Thyroid gland (tissue), 4 donors: ENCODE measurements around the gene MYCL.

Experiments used
- POLR2A ChIP-seq, 2 donors: fragments of 450-650 bp; IDR thresholded peaks; one replicate each; pipeline ENCODE4 v1.6.1; 2017; ENCODE audit warnings: antibody characterized with exemption in 2 of 2, mild to moderate bottlenecking in 2 of 2, moderate library complexity in 1 of 2
- TF ChIP-seq, protein P1 (sequence below), 6 experiments: fragments of 200-600 bp in 3 of 6; fragments of 450-650 bp in 3 of 6; sonication (generic) in 3 of 6; IDR thresholded peaks; one replicate each; pipeline ENCODE4 v1.5.1; 2016 to 2019; ENCODE audit warnings: antibody characterized with exemption in 6 of 6, mild to moderate bottlenecking in 2 of 6, inconsistent platforms in 1 of 6, moderate library complexity in 1 of 6

DNA sequence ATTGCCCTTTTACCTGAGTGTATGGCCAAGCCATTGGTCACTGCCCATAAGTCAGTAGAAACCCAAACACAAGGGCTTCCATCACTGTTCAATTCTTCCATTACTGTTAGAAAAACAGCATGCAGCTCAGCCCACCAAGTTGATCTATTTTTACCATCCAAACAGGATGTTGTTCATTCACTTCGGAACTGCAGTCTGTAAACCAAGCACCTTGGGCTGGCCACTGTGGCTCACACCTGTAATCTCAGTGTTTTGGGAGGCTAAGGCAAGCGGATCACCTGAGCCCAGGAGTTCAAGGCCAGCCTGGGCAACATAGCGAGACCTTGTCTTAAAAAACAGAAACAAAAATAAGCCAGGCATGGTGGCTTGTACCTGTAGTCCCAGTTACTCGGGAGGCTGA, 44.5 kb upstream of the MYCL start:
- TF ChIP-seq, protein P1, sequence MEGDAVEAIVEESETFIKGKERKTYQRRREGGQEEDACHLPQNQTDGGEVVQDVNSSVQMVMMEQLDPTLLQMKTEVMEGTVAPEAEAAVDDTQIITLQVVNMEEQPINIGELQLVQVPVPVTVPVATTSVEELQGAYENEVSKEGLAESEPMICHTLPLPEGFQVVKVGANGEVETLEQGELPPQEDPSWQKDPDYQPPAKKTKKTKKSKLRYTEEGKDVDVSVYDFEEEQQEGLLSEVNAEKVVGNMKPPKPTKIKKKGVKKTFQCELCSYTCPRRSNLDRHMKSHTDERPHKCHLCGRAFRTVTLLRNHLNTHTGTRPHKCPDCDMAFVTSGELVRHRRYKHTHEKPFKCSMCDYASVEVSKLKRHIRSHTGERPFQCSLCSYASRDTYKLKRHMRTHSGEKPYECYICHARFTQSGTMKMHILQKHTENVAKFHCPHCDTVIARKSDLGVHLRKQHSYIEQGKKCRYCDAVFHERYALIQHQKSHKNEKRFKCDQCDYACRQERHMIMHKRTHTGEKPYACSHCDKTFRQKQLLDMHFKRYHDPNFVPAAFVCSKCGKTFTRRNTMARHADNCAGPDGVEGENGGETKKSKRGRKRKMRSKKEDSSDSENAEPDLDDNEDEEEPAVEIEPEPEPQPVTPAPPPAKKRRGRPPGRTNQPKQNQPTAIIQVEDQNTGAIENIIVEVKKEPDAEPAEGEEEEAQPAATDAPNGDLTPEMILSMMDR (IDR thresholded peaks at IDR 0.05): no peak
- no peak for TF ChIP-seq POLR2A (IDR thresholded peaks at IDR 0.05)
